Measurements from ENCODE around the gene LCORL.

- TF ChIP-seq POLR2A (IDR thresholded peaks at IDR 0.05; ENCODE audit: low read length) (no peak), CBX2 (IDR thresholded peaks at IDR 0.05; ENCODE audit: borderline replicate concordance, low read depth) (no peak), NR3C1 (IDR thresholded peaks at IDR 0.05) (no peak), CTCF (IDR thresholded peaks at IDR 0.05) (no peak), BCL3 (IDR thresholded peaks at IDR 0.05) (no peak), REST (IDR thresholded peaks at IDR 0.05) (no peak)
These were observed 55.2 kb downstream of the LCORL start for GRCh38 chr4:17966312-17966711.

Data from A549 (cell line).